ENCODE results near the gene ADCY4. TPM values are rescaled to one million over a fixed set of nuclear protein-coding genes. Genes with fewer than 3 reads are reported as not detected.
A peak's percentile ranks its signal among the peaks of the same experiment; 100 is the strongest.
"Not testable (repeated sequence)": the region's sequence is repeated elsewhere in the genome, so short reads cannot be mapped to it uniquely, and the experiment has no call there.

The ADCY4 gene
- total RNA-seq, 2 experiments from 2014 or later = 4.5 to 5.9 TPM

GRCh38 chr14:24371605-24372004 lies 36.7 kb upstream of the ADCY4 start:
- DNase-seq; H3K36me3 Mint-ChIP-seq (ENCODE audit: low read depth); H3K27ac Mint-ChIP-seq; H3K9me3 Mint-ChIP-seq; H3K4me3 Mint-ChIP-seq: not testable (repeated sequence)
- CTCF ChIA-PET = interaction anchor here (2.0 kb wide), 1 partner anchor 60 kb away, joined by 6 read pairs; no protein-coding TSS in a partner anchor
- POLR2A ChIA-PET = interaction anchor here (3.2 kb wide), 1 partner anchor 59 kb away, joined by 19 read pairs; the partner anchor contains the start of genes CBLN3 and KHNYN
- H3K27me3 Mint-ChIP-seq = peaks cover 36% of the 10 kb centered on the region
- H3K4me1 Mint-ChIP-seq = peaks cover 12% of the 10 kb centered on the region

GRCh38 chr14:24370748-24371147 lies 35.9 kb upstream of the ADCY4 start:
- Mint-ChIP-seq H3K4me1 (peaks cover 15% of the 10 kb centered on the region), H3K27me3 (peaks cover 42% of the 10 kb centered on the region), H3K9me3 (no peaks in the 10 kb centered on the region), H3K27ac (no peak overlapping the region), H3K36me3 (ENCODE audit: low read depth) (no peaks in the 10 kb centered on the region), H3K4me3 (no peak overlapping the region)
- DNase-seq = no peak
- ChIA-PET POLR2A (interaction anchor here (1.3 to 3.2 kb wide), 3 partner anchors 9 to 60 kb away, joined by 3 to 19 read pairs (median 4); partner anchors contain the start of genes CBLN3 and KHNYN), CTCF (interaction anchor here (1.4 to 2.0 kb wide), 2 partner anchors 9 to 61 kb away, joined by 3 to 6 read pairs; no protein-coding TSS in a partner anchor)

- no peak for DNase-seq
- Mint-ChIP-seq H3K4me3 (no peak overlapping the region), H3K4me1 (peaks cover 20% of the 10 kb centered on the region), H3K36me3 (ENCODE audit: low read depth) (no peaks in the 10 kb centered on the region), H3K27me3 (peaks cover 46% of the 10 kb centered on the region), H3K9me3 (no peaks in the 10 kb centered on the region), H3K27ac (no peak overlapping the region)
- ChIA-PET CTCF (interaction anchor here (1.4 to 2.0 kb wide), 2 partner anchors 8 to 62 kb away, joined by 3 to 6 read pairs; no protein-coding TSS in a partner anchor), POLR2A (interaction anchor here (1.3 to 3.2 kb wide), 3 partner anchors 8 to 61 kb away, joined by 3 to 19 read pairs (median 4); partner anchors contain the start of genes CBLN3 and KHNYN)
These were observed 35.2 kb upstream of the ADCY4 start for GRCh38 chr14:24369907-24370687.

DNA sequence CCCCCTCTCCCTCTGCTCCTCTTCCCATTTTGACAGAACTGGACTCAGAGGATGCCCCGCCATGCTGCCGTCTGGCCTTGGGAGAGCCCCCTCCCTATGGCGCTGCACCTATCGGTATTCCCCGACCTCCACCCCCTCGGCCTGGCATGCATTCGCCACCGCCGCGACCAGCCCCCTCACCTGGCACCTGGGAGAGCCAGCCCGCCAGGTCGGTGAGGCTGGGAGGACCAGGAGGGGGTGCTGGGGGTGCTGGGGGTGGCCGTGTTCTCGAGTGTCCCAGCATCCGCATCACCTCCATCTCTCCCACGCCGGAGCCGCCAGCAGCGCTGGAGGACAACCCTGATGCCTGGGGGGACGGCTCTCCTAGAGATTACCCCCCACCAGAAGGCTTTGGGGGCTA lies 34.6 kb upstream of the ADCY4 start:
- no peak for DNase-seq
- POLR2A ChIA-PET = interaction anchor here (1.3 to 3.2 kb wide), 2 partner anchors 13 to 61 kb away, joined by 4 to 19 read pairs; partner anchors contain the start of genes CBLN3 and KHNYN
- Mint-ChIP-seq H3K27ac (no peak overlapping the region), H3K36me3 (ENCODE audit: low read depth) (no peaks in the 10 kb centered on the region), H3K9me3 (no peaks in the 10 kb centered on the region), H3K27me3 (peaks cover 49% of the 10 kb centered on the region), H3K4me3 (no peak overlapping the region), H3K4me1 (peaks cover 20% of the 10 kb centered on the region)
- CTCF ChIA-PET = interaction anchor here (2.0 kb wide), 1 partner anchor 62 kb away, joined by 6 read pairs; no protein-coding TSS in a partner anchor

DNA sequence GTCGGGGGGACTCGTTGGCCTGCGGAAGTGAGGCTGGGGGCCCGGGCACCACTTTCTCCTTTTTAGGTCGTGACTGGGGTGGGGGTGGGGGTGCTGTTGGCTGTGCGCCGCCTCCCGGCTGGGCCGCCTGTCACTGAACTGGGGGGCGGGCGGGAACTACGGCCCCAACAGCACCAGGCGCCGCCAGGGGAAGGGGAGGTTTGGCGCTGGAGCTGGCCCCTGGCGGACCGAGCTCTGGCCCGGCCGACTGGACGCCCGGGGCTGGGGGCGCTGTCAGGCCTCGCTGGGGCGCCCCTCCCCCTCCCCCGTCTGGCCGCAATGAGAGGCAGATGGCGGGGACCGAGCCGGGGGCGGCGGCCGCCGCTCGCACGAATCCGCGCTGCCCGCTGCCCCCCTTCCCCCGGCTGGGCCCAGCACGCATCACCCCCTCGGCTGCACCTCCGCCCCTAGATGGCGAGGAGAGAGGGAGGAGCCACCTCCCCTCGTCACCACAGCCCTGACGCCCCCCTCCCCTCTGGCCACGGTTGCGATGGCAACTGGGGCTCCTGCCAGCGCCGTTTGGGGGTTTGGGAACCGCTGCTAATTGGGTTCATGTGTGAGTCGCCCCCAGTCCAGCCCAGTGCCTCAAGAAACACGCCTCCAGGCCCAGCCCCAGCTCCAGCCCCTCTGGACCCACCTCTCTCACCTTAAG lies 33.8 kb upstream of the ADCY4 start:
- H3K4me1 Mint-ChIP-seq = peaks cover 20% of the 10 kb centered on the region
- H3K36me3 Mint-ChIP-seq (ENCODE audit: low read depth) = no peaks in the 10 kb centered on the region
- no peak for DNase-seq
- ChIA-PET POLR2A (interaction anchor here (3.2 kb wide), 1 partner anchor 62 kb away, joined by 19 read pairs; the partner anchor contains the start of genes CBLN3 and KHNYN), CTCF (interaction anchor here (0.6 to 1.3 kb wide), 2 partner anchors 63 to 200 kb away, joined by 3 to 5 read pairs; no protein-coding TSS in a partner anchor)
- no peaks in the 10 kb centered on the region for H3K9me3 Mint-ChIP-seq
- no peak overlapping the region for H3K27ac Mint-ChIP-seq
- H3K27me3 Mint-ChIP-seq = peaks cover 49% of the 10 kb centered on the region
- H3K4me3 Mint-ChIP-seq = no peak overlapping the region

DNA sequence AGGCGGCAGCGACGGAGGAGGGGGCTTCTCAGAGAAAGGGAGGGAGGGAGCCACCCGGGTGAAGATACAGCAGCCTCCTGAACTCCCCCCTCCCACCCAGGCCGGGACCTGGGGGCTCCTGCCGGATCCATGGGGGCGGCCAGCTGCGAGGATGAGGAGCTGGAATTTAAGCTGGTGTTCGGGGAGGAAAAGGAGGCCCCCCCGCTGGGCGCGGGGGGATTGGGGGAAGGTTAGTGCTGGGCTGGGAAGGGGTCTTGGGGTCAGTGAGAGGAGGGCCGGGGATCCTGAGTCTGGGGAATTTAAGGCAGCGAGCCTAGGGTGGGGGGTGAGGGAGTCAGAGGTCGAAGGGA lies 33.3 kb upstream of the ADCY4 start:
- no peak overlapping the region for H3K27ac Mint-ChIP-seq
- H3K9me3 Mint-ChIP-seq = no peaks in the 10 kb centered on the region
- DNase-seq = no peak
- peaks cover 51% of the 10 kb centered on the region for H3K27me3 Mint-ChIP-seq
- CTCF ChIA-PET = interaction anchor here (0.6 to 1.3 kb wide), 2 partner anchors 64 to 199 kb away, joined by 3 to 5 read pairs; no protein-coding TSS in a partner anchor
- H3K4me1 Mint-ChIP-seq = peaks cover 20% of the 10 kb centered on the region
- no peaks in the 10 kb centered on the region for H3K36me3 Mint-ChIP-seq (ENCODE audit: low read depth)
- POLR2A ChIA-PET = no interaction called here
- no peak overlapping the region for H3K4me3 Mint-ChIP-seq

GRCh38 chr14:24367514-24368211 lies 32.8 kb upstream of the ADCY4 start, which contains the start of gene NFATC4:
Gene NFATC4, plus strand, starts transcription at chr14:24368184. Its CDS starts 157 bp downstream, at chr14:24368341.
- POLR2A ChIA-PET = no interaction called here
- Mint-ChIP-seq H3K4me3 (no peak within 1 kb of the TSS), H3K27ac (no peak within 1 kb of the TSS), H3K36me3 (ENCODE audit: low read depth) (no peaks in the 10 kb centered on the region), H3K9me3 (no peaks in the 10 kb centered on the region), H3K4me1 (peaks cover 20% of the 10 kb centered on the region), H3K27me3 (peaks cover 54% of the 10 kb centered on the region)
- DNase-seq = no peak
- CTCF ChIA-PET = interaction anchor here (0.6 to 1.3 kb wide), 2 partner anchors 64 to 198 kb away, joined by 3 to 5 read pairs; no protein-coding TSS in a partner anchor

DNA sequence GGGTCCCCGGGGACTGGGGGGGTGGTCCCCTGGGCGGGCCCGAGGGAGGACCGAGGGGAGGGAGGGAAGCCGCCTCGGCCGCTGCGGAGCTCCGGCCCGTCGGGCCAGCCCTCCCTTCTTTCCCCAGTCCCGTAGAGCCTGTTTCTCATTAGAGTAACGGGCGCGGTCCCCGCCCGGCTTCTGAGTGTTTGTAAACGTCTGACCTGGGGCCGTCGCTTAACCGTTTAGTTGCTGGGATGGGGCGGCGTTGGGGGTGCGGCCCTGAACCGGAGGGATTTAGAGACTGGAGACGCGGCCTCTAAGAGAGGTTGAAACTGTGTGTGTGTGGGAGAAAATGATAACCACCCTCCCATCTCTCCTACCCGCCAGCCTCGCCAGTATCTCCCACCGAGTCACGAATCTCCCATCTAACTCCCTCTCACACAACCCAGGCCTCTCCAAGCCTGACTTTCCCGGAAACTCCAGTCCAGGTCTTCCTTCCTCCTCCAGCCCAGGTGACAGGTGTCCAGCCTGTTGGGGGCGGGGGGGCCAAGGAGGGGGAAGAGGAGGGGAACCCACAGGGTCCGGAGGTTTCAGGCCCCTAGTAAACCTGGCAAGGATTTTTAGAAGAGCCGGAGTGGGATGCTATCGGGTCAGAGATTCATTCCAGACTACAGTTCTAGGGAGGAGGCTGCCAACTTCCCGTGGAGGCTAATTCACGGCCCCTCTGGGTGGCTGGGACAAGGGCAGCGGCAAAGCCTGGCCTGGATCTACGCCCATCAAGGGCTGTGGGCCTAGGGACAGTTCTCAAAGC lies 32.0 kb upstream of the ADCY4 start:
- no peaks in the 10 kb centered on the region for H3K36me3 Mint-ChIP-seq (ENCODE audit: low read depth)
- H3K27me3 Mint-ChIP-seq = peaks cover 53% of the 10 kb centered on the region
- H3K4me3 Mint-ChIP-seq = no peak overlapping the region
- no peaks in the 10 kb centered on the region for H3K9me3 Mint-ChIP-seq
- peaks cover 20% of the 10 kb centered on the region for H3K4me1 Mint-ChIP-seq
- no peak for DNase-seq
- ChIA-PET CTCF (interaction anchor here (1.6 to 2.3 kb wide), 5 partner anchors 32 to 70 kb away, joined by 3 to 52 read pairs (median 7); partner anchors contain the start of genes CBLN3, KHNYN and NYNRIN), POLR2A (interaction anchor here (2.2 kb wide), 1 partner anchor 64 kb away, joined by 20 read pairs; the partner anchor contains the start of genes CBLN3 and KHNYN)
- no peak overlapping the region for H3K27ac Mint-ChIP-seq

- POLR2A ChIA-PET = interaction anchor here (2.2 kb wide), 1 partner anchor 64 kb away, joined by 20 read pairs; the partner anchor contains the start of genes CBLN3 and KHNYN
- peaks cover 20% of the 10 kb centered on the region for H3K4me1 Mint-ChIP-seq
- no peaks in the 10 kb centered on the region for H3K36me3 Mint-ChIP-seq (ENCODE audit: low read depth)
- H3K4me3 Mint-ChIP-seq = no peak overlapping the region
- DNase-seq = no peak
- CTCF ChIA-PET = interaction anchor here (0.6 to 2.3 kb wide), 8 partner anchors 32 to 505 kb away, joined by 3 to 52 read pairs (median 6); partner anchors contain the start of genes CBLN3, KHNYN and NYNRIN
- H3K9me3 Mint-ChIP-seq = no peaks in the 10 kb centered on the region
- no peak overlapping the region for H3K27ac Mint-ChIP-seq
- H3K27me3 Mint-ChIP-seq = peaks cover 58% of the 10 kb centered on the region
These were observed 31.5 kb upstream of the ADCY4 start for GRCh38 chr14:24366413-24366720.

GRCh38 chr14:24365600-24366412 lies 30.9 kb upstream of the ADCY4 start:
- Mint-ChIP-seq H3K4me3 (peak overlapping the region; percentile 41), H3K36me3 (ENCODE audit: low read depth) (no peaks in the 10 kb centered on the region), H3K27me3 (peaks cover 55% of the 10 kb centered on the region), H3K27ac (no peak overlapping the region), H3K9me3 (no peaks in the 10 kb centered on the region), H3K4me1 (peaks cover 20% of the 10 kb centered on the region)
- ChIA-PET POLR2A (interaction anchor here (0.6 to 2.2 kb wide), 2 partner anchors 65 to 71 kb away, joined by 3 to 20 read pairs; partner anchors contain the start of genes CBLN3 and KHNYN), CTCF (interaction anchor here (0.6 to 2.3 kb wide), 14 partner anchors 13 to 504 kb away, joined by 3 to 52 read pairs (median 4); partner anchors contain the start of genes CBLN3, KHNYN and NYNRIN)
- peak; percentile 58 for DNase-seq

DNA sequence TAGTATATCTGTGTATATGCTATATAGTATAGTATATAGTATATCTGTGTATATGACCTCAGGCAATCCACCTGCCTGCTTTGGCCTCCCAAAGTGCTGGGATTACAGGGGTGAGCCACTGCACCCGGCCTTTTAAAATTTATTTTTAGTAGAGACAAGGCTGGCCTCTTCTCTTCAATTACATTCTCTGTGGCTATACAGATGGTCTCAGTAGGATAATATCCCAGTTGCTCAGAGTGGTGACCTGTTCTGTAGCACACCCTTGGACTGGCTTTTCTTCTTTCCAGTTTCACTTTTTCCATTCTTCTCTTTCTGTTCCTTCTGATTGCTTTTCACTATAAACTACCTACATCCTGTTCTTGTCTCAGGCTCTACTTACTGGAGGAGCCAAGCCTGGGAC lies 30.0 kb upstream of the ADCY4 start:
- ChIA-PET CTCF (interaction anchor here (0.7 to 2.3 kb wide), 8 partner anchors 12 to 78 kb away, joined by 3 to 52 read pairs (median 4); partner anchors contain the start of genes CBLN3, KHNYN and NYNRIN), POLR2A (interaction anchor here (2.2 kb wide), 1 partner anchor 66 kb away, joined by 20 read pairs; the partner anchor contains the start of genes CBLN3 and KHNYN)
- Mint-ChIP-seq H3K36me3 (ENCODE audit: low read depth) (no peaks in the 10 kb centered on the region), H3K27ac (no peak overlapping the region), H3K9me3 (no peaks in the 10 kb centered on the region), H3K4me1 (peaks cover 20% of the 10 kb centered on the region), H3K4me3 (no peak overlapping the region), H3K27me3 (peaks cover 60% of the 10 kb centered on the region)
- DNase-seq = no peak

Measured in activated CD4-positive, alpha-beta memory T cell treated with anti-CD3 and anti-CD28 coated beads, Interleukin-2, amount 10 ng/mL, durations not matched to agents 7 days and 5 days (primary cell).